Hepatocyte (in vitro differentiated cells): Measurements from ENCODE around the gene TMSB4X. TPM values are rescaled to one million over a fixed set of nuclear protein-coding genes. Genes with fewer than 3 reads are reported as not detected.

Experiments
- DNase-seq: peaks from one replicate; pipeline ENCODE4 v3.0.0-alpha.2; 2016; ENCODE audit warnings: low spot score
- H2AFZ ChIP-seq: fragments of 200-600 bp; sonication (generic); 2 replicates; pipeline ENCODE4 v1.6.0; 2016; ENCODE audit warnings: antibody characterized with exemption, mild to moderate bottlenecking
- H3K27ac ChIP-seq: fragments of 200-600 bp; sonication (generic); 2 replicates; pipeline ENCODE4 v1.5.1; 2016; ENCODE audit warnings: mild to moderate bottlenecking
- H3K27me3 ChIP-seq: fragments of 200-600 bp; sonication (generic); 2 replicates; pipeline ENCODE4 v1.6.1; 2016
- H3K36me3 ChIP-seq: fragments of 200-600 bp; sonication (generic); replicated peaks from 2 replicates; pipeline ENCODE4 v1.5.1; 2016; ENCODE audit warnings: low read depth; ENCODE audit not compliant: insufficient read depth
- H3K4me1 ChIP-seq: fragments of 200-600 bp; sonication (generic); 2 replicates; pipeline ENCODE4 v1.5.1; 2016; ENCODE audit warnings: mild to moderate bottlenecking, moderate library complexity; ENCODE audit not compliant: insufficient read depth
- H3K4me2 ChIP-seq: fragments of 200-600 bp; sonication (generic); 2 replicates; pipeline ENCODE4 v1.6.0; 2016
- H3K4me3 ChIP-seq: fragments of 200-600 bp; sonication (generic); 2 replicates; pipeline ENCODE4 v1.5.1; 2016; ENCODE audit warnings: mild to moderate bottlenecking
- H3K79me2 ChIP-seq: fragments of 200-600 bp; sonication (generic); 2 replicates; pipeline ENCODE4 v1.6.0; 2017; ENCODE audit warnings: mild to moderate bottlenecking
- H3K9me2 ChIP-seq: fragments of 200-600 bp; sonication (generic); replicated peaks from 2 replicates; pipeline ENCODE4 v1.6.0; 2017; ENCODE audit warnings: mild to moderate bottlenecking; ENCODE audit not compliant: insufficient read depth
- H3K9me3 ChIP-seq: fragments of 200-600 bp; sonication (generic); 2 replicates; pipeline ENCODE4 v1.5.1; 2016; ENCODE audit warnings: low read depth, mild to moderate bottlenecking
- H4K20me1 ChIP-seq: fragments of 200-600 bp; sonication (generic); 2 replicates; pipeline ENCODE4 v1.6.0; 2016; ENCODE audit warnings: mild to moderate bottlenecking; ENCODE audit not compliant: insufficient read depth, poor library complexity, severe bottlenecking
- EZH2 ChIP-seq: fragments of 200-600 bp; sonication (generic); IDR thresholded peaks from 2 replicates; pipeline ENCODE4 v1.6.1; 2016; ENCODE audit warnings: antibody characterized with exemption, mild to moderate bottlenecking, borderline replicate concordance
- EZH2phosphoT487 ChIP-seq: fragments of 200-600 bp; sonication (generic); IDR thresholded peaks from one replicate; pipeline ENCODE4 v1.6.1; 2018; ENCODE audit warnings: antibody characterized with exemption, mild to moderate bottlenecking, low read depth, moderate library complexity; ENCODE audit not compliant: unreplicated experiment, severe bottlenecking
- WGBS: methylation state at CpG from one replicate; pipeline ENCODE4 v1.1.6; 2016; ENCODE audit warnings: low lambda C conversion rate; ENCODE audit errors: missing lambda C conversion rate; 5-methylcytosine and 5-hydroxymethylcytosine counted together
- polyA plus RNA-seq: library from polyadenylated mRNA; unstranded; fragments of >200 nt; fragmentation: Nextera tagmentation; extraction: Ambion mirVana; gene quantifications from 2 replicates; pipeline ENCODE4 v1.2.1, GENCODE V29; 2016
- total RNA-seq: library from RNA; depleted of rRNA; stranded (reverse); fragments of >200 nt; gene quantifications from 2 replicates; pipeline ENCODE4 v1.2.3, GENCODE V29; 2014
- TF ChIP-seq, protein P1 (sequence below): fragments of 200-600 bp; sonication (generic); IDR thresholded peaks from 2 replicates; pipeline ENCODE4 v1.5.1; 2016; ENCODE audit warnings: antibody characterized with exemption, mild to moderate bottlenecking; ENCODE audit not compliant: poor library complexity

TMSB4X gene
- total and polyA plus RNA-seq, 2 experiments from 2014 or later, result 6,141 to 9,038 TPM

- 100% methylated on average over 3 of the region's 3 CpGs for WGBS
- Histone ChIP-seq H3K4me1 (peaks cover 13% of the 10 kb centered on the region), H3K27me3 (no peaks in the 10 kb centered on the region), H3K79me2 (no peaks in the 10 kb centered on the region), H3K9me2 (no peaks in the 10 kb centered on the region), H3K9me3 (no peaks in the 10 kb centered on the region), H3K4me3 (no peak overlapping the region), H2AFZ (no peak overlapping the region), H3K27ac (peak overlapping the region; percentile 77), H3K4me2 (peak overlapping the region; percentile 39), H4K20me1 (no peaks in the 10 kb centered on the region), H3K36me3 (no peaks in the 10 kb centered on the region)
- TF ChIP-seq, protein P1, sequence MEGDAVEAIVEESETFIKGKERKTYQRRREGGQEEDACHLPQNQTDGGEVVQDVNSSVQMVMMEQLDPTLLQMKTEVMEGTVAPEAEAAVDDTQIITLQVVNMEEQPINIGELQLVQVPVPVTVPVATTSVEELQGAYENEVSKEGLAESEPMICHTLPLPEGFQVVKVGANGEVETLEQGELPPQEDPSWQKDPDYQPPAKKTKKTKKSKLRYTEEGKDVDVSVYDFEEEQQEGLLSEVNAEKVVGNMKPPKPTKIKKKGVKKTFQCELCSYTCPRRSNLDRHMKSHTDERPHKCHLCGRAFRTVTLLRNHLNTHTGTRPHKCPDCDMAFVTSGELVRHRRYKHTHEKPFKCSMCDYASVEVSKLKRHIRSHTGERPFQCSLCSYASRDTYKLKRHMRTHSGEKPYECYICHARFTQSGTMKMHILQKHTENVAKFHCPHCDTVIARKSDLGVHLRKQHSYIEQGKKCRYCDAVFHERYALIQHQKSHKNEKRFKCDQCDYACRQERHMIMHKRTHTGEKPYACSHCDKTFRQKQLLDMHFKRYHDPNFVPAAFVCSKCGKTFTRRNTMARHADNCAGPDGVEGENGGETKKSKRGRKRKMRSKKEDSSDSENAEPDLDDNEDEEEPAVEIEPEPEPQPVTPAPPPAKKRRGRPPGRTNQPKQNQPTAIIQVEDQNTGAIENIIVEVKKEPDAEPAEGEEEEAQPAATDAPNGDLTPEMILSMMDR, result no peak
- TF ChIP-seq EZH2phosphoT487 (no peak), EZH2 (no peak)
- no peak for DNase-seq
Measured at GRCh38 chrX:13023567-13023966, 48.7 kb downstream of the TMSB4X start.

DNA sequence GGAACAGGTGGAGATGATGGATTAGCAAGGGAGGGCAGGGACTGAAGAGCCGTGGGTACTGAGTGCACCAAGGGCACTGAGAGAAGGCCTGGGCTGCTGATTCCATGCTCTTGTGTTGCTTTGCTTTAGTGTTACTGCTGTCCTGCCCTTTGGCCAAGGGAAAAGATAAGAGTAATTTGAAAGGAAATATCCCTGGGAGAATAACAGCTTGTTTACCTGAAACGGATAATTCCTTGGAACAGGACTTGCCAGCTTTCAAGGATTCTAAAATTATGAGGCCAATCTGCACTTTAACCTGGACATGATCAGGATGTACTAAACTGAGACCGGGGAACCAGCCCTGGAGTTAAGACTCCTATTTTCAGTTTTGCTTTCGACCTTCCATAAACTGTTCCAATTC, 49.1 kb downstream of the TMSB4X start:
- peak overlapping the region; percentile 77 for H3K27ac ChIP-seq

GRCh38 chrX:13024986-13025385, 50.1 kb downstream of the TMSB4X start:
- TF ChIP-seq EZH2phosphoT487, result no peak
- TF ChIP-seq, protein P1, result no peak
- no peak for TF ChIP-seq EZH2
- peaks cover 27% of the 10 kb centered on the region for H3K4me1 ChIP-seq
- 42% methylated on average over 3 of the region's 3 CpGs for WGBS

More for the DNA sequence above, 49.1 kb downstream of the TMSB4X start:
- Histone ChIP-seq H3K27me3 (no peaks in the 10 kb centered on the region), H3K79me2 (no peaks in the 10 kb centered on the region), H3K4me2 (peak overlapping the region; percentile 39), H3K4me1 (peaks cover 17% of the 10 kb centered on the region), H4K20me1 (no peaks in the 10 kb centered on the region), H3K4me3 (no peak overlapping the region), H3K9me2 (no peaks in the 10 kb centered on the region), H2AFZ (no peak overlapping the region), H3K9me3 (no peaks in the 10 kb centered on the region), H3K36me3 (no peaks in the 10 kb centered on the region)
- DNase-seq, result peak; percentile 33
- 59% methylated on average over 4 of the region's 4 CpGs for WGBS
- TF ChIP-seq EZH2 (no peak), EZH2phosphoT487 (no peak)
- TF ChIP-seq, protein P1, result no peak

More at GRCh38 chrX:13024986-13025385, 50.1 kb downstream of the TMSB4X start:
- H3K9me3 ChIP-seq, result no peaks in the 10 kb centered on the region
- no peaks in the 10 kb centered on the region for H4K20me1 ChIP-seq
- H3K27me3 ChIP-seq, result no peaks in the 10 kb centered on the region
- H3K4me2 ChIP-seq, result no peak overlapping the region
- H3K4me3 ChIP-seq, result no peak overlapping the region
- no peaks in the 10 kb centered on the region for H3K36me3 ChIP-seq
- no peak overlapping the region for H2AFZ ChIP-seq
- no peak for DNase-seq
- no peaks in the 10 kb centered on the region for H3K79me2 ChIP-seq
- peak overlapping the region; percentile 77 for H3K27ac ChIP-seq
- H3K9me2 ChIP-seq, result no peaks in the 10 kb centered on the region

Other genes with a start within 250 kb of the TMSB4X start
- gene PRPS2, start 183.7 kb upstream of the TMSB4X start, total RNA-seq, result 52.9 and 60.8 TPM in 2 replicates
- 58.2 and 64.1 TPM in 2 replicates for gene PRPS2, start 183.7 kb upstream of the TMSB4X start, polyA plus RNA-seq
- 0.52 and 0.60 TPM in 2 replicates for gene TLR7, start 108.0 kb upstream of the TMSB4X start, total RNA-seq
- gene TLR7, start 108.0 kb upstream of the TMSB4X start, polyA plus RNA-seq, result 0.78 TPM in 1 of 2 replicates, not detected in the other
- gene TLR8, start 68.5 kb upstream of the TMSB4X start, total RNA-seq, result 0.07 and 0.08 TPM in 2 replicates
- gene TLR8, start 68.5 kb upstream of the TMSB4X start, polyA plus RNA-seq, result not detected in 2 replicates
- gene FAM9C, start 69.5 kb downstream of the TMSB4X start, total RNA-seq, result not detected in 2 replicates
- gene FAM9C, start 69.5 kb downstream of the TMSB4X start, polyA plus RNA-seq, result not detected in 2 replicates